SK-N-SH (cell line): ENCODE results near the gene SLC9A2.

Experiments
- CTCF ChIP-seq: fragments of 200-600 bp; sonication (generic); IDR thresholded peaks from 2 replicates; pipeline ENCODE4 v1.6.1; 2017; ENCODE audit warnings: antibody characterized with exemption, mild to moderate bottlenecking, moderate library complexity
- GABPA ChIP-seq: IDR thresholded peaks from 2 replicates; pipeline ENCODE4 v1.4.0; 2012; ENCODE audit warnings: low read depth, mild to moderate bottlenecking
- POLR2AphosphoS5 ChIP-seq: IDR thresholded peaks from 2 replicates; pipeline ENCODE4 v1.6.1; 2012; ENCODE audit warnings: low read depth, low read length
- USF1 ChIP-seq: IDR thresholded peaks from 2 replicates; pipeline ENCODE4 v1.4.0; 2012; ENCODE audit warnings: low read depth, borderline replicate concordance

GRCh38 chr2:102630458-102630857, 11.1 kb downstream of the SLC9A2 start:
- TF ChIP-seq CTCF (no peak), GABPA (no peak), USF1 (no peak), POLR2AphosphoS5 (no peak)
